Natural killer cell treated with Interleukin-12 subunit alpha and Interleukin-12 subunit beta and Interleukin-15 and Interleukin-18, amount 100 ng/mL, for 72 hours (primary cell): ENCODE data around the gene AGPAT3. TPM values are rescaled to one million over a fixed set of nuclear protein-coding genes. Genes with fewer than 3 reads are reported as not detected.

Source experiments
- ATAC-seq, 2 donors: fragments of 150-1000 bp; cut with Tn5 transposase in 1 of 2; sonication (Bioruptor Pico), chemical (Tn5 transposase) in 1 of 2; 2 replicates each; pipeline ENCODE4 v1.10.0; 2021
- DNase-seq: peaks from one replicate; pipeline ENCODE4 v3.0.0; 2022; ENCODE audit warnings: low spot score
- H3K27ac Mint-ChIP-seq, 2 donors: 1 replicate in 1 of 2; 2 replicates in 1 of 2; pipeline ENCODE4 v1.8.0; 2022; ENCODE audit warnings: mixed read lengths in 2 of 2, mild to moderate bottlenecking in 1 of 2, moderate library complexity in 1 of 2
- H3K27me3 Mint-ChIP-seq, 2 donors: 1 replicate in 1 of 2; 2 replicates in 1 of 2; pipeline ENCODE4 v1.8.0; 2022; ENCODE audit warnings: mixed read lengths in 2 of 2
- H3K36me3 Mint-ChIP-seq: one replicate; pipeline ENCODE4 v1.8.0; 2022; ENCODE audit warnings: mixed read lengths
- H3K4me1 Mint-ChIP-seq, 2 donors: 1 replicate in 1 of 2; 2 replicates in 1 of 2; pipeline ENCODE4 v1.8.0; 2022; ENCODE audit warnings: low read depth in 2 of 2, mixed read lengths in 2 of 2, mild to moderate bottlenecking in 1 of 2
- H3K4me3 Mint-ChIP-seq: one replicate; pipeline ENCODE4 v1.8.0; 2022; ENCODE audit warnings: mixed read lengths
- H3K9me3 Mint-ChIP-seq: 2 replicates; pipeline ENCODE4 v1.8.0; 2022; ENCODE audit warnings: mixed read lengths
- total RNA-seq, 2 donors: library from RNA; stranded (reverse); gene quantifications; one replicate each; pipeline ENCODE4 v1.2.3, GENCODE V29; 2022

The AGPAT3 gene
- total RNA-seq, 2 donors from 2014 or later: 66.8 to 115 TPM

DNA sequence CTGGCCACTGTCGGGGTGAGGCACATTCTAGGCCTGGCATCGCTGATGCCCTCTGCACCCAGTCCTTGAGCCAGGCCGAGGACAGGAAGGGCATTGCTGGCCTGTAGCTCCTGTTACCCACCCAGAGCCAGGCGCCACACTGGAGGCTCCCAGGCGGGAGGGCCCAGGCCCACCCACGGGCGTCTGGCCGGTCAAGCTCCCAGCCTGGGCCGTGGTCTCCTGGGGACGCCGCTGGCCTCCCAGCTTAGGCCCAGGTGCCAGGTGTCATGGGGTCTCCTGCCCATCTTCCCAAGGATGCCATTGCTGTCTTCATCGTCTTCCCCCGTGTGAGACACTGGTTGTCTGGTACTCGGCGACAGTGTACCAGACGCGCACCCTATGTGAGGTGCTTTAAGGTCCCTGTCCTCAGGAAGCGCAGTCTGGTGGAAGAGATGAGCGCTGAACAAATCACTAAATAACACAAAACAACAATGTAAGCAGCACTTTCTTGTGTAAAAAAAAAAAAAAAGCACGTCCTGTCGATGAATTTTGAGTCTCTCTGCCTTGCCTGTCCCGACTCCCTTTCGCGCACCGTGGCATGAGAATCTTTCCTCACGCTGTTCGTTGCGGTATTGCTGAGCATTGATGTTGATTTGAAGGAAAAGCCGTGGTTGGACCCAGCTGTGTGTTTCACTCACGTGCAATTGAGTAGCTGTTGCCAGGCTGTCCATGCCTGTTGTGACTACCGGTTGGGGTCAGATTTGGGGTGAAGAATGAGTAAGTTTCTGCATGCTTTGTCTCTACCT lies 120.1 kb downstream of the AGPAT3 start:
- Mint-ChIP-seq H3K27ac (no peak overlapping the region), H3K27me3 (peaks cover 0 to 2% of the 10 kb centered on the region in 2 donors), H3K9me3 (no peaks in the 10 kb centered on the region), H3K4me1 (peaks cover 0 to 3% of the 10 kb centered on the region in 2 donors), H3K36me3 (no peaks in the 10 kb centered on the region), H3K4me3 (no peak overlapping the region)
- ATAC-seq (peak in 1 of 2 donors; percentile 29), DNase-seq (no peak)

DNA sequence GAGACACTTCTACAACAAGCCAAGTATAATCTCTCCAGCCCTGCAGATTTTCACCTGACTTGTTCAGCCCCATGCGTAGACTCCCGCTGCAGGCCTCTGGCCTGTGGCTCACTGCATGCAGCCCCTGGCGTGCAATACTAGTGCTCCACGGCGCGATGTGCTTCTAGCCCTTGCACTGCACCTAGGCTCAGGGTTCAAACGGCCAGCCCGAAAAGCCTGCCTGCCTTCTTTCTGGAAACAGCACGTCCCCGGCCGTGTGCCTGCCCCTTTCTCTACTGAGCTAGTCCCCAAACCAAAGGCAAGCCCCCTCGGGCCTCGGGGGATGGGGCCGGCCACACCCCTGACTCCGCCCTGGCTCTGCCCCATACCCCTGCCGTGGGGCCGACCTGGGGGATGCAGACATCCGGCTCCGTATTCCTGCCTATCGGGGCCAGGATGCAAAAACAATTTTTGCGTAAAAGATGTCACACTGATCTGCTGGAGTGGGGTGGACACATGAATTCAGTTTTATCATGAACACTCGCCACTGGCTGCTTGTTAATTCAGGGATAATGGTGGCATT lies 120.7 kb downstream of the AGPAT3 start:
- Mint-ChIP-seq H3K36me3 (no peaks in the 10 kb centered on the region), H3K27ac (peak overlapping the region in 1 of 2 donors; percentile 70), H3K9me3 (no peaks in the 10 kb centered on the region), H3K4me3 (no peak overlapping the region), H3K27me3 (peaks cover 0 to 2% of the 10 kb centered on the region in 2 donors), H3K4me1 (peaks cover 0 to 3% of the 10 kb centered on the region in 2 donors)
- DNase-seq (no peak), ATAC-seq (no peak)

DNA sequence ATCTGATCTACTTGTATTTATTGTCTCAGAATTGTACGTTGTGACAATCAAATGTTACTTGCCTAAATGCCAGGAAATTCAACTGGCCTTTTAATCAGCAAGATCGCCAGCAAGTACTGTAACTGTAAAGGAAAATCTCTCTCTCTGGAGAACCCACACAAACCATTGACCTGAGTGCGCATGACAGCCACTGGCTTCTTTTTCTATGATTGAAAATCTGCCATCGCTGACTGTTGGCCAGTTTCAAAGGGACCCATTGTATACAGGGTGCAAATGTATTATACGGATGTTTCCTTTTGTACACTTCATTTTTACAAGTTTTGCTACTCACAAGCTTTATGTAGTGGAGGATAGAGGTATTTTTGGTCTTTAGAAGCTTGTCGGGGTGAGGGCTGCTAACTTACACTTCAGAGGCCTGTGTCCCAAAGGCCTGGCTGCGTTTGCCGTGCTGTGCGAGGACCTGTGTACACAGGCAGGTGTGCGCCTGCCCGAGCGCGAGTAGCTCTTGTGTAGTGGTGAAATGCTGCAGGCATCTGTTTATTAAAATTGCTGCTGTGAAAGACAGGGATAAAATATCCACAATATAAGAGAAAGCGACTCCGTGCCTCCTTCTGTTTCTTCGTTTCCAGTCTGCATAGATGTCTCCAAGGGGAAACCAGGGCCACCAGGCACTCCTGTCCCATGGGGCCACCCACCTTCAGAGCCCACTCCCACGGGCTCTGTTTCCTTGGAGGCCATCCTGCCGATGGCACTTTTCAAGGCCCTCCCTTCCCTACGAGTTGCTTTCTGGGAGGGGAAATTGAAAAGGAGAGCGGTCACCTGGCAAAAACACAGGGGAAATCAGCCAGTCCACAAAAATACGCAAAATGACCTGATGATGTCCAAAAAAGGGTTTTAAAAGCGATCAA lies 121.8 kb downstream of the AGPAT3 start:
- DNase-seq (no peak), ATAC-seq (no peak)
- Mint-ChIP-seq H3K27me3 (peaks cover 0 to 2% of the 10 kb centered on the region in 2 donors), H3K4me3 (no peak overlapping the region), H3K9me3 (no peaks in the 10 kb centered on the region), H3K36me3 (no peaks in the 10 kb centered on the region), H3K4me1 (peaks cover 0 to 3% of the 10 kb centered on the region in 2 donors), H3K27ac (no peak overlapping the region)

DNA sequence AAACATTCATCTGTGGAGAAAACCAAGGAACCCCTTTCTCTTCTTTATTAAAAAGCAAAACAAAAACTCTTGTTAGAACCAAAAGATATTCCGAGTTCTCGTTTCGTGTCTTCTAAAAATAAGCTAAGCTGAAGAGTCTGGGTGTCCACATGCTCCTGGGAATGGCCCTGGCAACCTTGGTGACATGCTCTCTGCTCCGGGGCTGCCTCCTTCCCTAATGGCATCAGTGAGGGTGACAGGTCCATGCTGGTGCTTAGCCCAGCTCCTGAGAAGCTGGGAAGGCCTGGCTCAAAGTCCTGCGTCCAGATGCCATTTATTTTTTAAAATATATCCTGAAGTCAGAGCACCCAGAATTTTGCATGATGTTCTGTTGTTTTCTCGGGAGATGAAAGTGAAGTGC lies 122.5 kb downstream of the AGPAT3 start:
- Mint-ChIP-seq H3K27ac (no peak overlapping the region), H3K4me1 (peaks cover 0 to 3% of the 10 kb centered on the region in 2 donors), H3K36me3 (no peaks in the 10 kb centered on the region), H3K27me3 (peaks cover 0 to 2% of the 10 kb centered on the region in 2 donors), H3K4me3 (no peak overlapping the region), H3K9me3 (no peaks in the 10 kb centered on the region)
- ATAC-seq (no peak), DNase-seq (no peak)

DNA sequence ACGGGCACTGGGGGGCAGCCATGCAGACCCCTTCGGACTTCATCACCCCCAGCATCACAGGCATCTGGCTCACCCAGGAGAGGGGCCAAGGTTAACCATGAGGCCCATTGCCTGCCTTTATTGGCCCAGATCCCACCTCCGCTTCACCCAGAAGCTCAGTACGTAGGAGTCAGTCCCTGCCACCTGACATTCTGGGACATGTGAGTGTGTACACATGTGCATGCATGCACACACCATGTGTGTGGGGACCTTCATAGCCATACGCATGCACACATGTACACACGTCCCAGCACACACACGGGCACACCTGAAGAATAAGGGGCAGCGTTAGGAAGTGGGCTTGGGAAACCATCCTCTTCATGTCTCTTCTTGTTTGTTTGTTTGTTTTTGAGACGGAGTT lies 123.0 kb downstream of the AGPAT3 start:
- Mint-ChIP-seq H3K4me3 (no peak overlapping the region), H3K9me3 (no peaks in the 10 kb centered on the region), H3K27ac (no peak overlapping the region), H3K36me3 (no peaks in the 10 kb centered on the region), H3K27me3 (peaks cover 0 to 2% of the 10 kb centered on the region in 2 donors), H3K4me1 (peaks cover 0 to 3% of the 10 kb centered on the region in 2 donors)
- DNase-seq: no peak
- no peak for ATAC-seq

DNA sequence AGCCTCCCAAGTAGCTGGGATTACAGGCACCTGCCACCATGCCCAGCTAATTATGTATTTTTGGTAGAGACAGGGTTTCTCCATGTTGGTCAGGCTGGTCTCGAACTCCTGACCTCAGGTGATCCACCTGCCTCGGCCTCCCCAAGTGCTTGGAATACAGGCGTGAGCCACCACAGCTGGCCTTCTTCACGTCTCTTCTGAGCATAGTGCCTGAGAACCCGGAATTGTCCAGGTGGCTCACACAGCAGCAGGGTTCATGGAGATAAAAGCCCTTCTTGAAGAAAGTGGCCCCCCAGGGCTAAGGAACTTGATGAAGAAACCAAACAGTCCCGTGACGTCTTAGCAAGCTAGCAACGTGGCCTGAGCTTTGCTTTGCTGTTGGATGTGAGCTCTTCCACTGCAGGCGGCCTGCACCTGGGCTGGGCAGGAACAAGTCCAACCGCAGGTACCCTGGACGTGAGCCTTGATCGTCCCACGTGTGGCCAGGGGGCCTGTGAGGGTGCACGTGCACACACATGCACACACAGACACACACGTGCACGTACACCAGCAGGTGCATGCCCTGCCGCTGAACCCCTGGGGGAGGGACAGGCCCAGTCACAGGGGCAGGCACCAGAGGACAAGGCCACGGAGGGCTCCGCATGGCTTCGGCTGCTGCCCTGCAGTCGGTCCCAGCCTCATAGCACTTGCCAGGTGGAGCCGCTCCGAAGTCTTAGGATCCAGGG lies 123.6 kb downstream of the AGPAT3 start:
- no peak overlapping the region for H3K27ac Mint-ChIP-seq
- no peaks in the 10 kb centered on the region for H3K9me3 Mint-ChIP-seq
- H3K27me3 Mint-ChIP-seq: peaks cover 0 to 2% of the 10 kb centered on the region in 2 donors
- H3K4me3 Mint-ChIP-seq: no peak overlapping the region
- DNase-seq: no peak
- no peaks in the 10 kb centered on the region for H3K36me3 Mint-ChIP-seq
- H3K4me1 Mint-ChIP-seq: peaks cover 0 to 3% of the 10 kb centered on the region in 2 donors
- no peak for ATAC-seq

DNA sequence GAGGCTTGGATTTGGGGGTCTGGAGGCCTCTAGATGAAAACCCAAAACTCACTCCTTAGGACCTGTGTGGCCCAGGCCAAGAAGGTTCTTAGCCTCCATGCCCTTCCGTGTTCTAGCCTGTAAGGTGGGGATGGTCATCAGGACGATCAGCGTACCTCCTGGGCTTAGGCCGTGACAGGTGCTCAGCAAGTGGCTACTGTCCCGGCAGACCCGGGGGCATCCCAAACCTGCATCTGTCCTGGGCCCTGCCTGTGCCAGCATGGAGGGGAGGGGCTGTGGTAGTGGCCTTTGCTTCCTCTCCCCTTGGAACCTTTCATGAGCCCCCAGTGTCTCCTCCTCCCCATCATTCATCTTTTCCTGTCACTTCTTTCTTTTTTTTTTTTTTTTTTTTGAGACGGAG lies 124.4 kb downstream of the AGPAT3 start:
- ATAC-seq: no peak
- H3K4me3 Mint-ChIP-seq: no peak overlapping the region
- H3K36me3 Mint-ChIP-seq: no peaks in the 10 kb centered on the region
- H3K9me3 Mint-ChIP-seq: no peaks in the 10 kb centered on the region
- peaks cover 0 to 2% of the 10 kb centered on the region in 2 donors for H3K27me3 Mint-ChIP-seq
- H3K4me1 Mint-ChIP-seq: peaks cover 0 to 3% of the 10 kb centered on the region in 2 donors
- no peak for DNase-seq
- no peak overlapping the region for H3K27ac Mint-ChIP-seq

DNA sequence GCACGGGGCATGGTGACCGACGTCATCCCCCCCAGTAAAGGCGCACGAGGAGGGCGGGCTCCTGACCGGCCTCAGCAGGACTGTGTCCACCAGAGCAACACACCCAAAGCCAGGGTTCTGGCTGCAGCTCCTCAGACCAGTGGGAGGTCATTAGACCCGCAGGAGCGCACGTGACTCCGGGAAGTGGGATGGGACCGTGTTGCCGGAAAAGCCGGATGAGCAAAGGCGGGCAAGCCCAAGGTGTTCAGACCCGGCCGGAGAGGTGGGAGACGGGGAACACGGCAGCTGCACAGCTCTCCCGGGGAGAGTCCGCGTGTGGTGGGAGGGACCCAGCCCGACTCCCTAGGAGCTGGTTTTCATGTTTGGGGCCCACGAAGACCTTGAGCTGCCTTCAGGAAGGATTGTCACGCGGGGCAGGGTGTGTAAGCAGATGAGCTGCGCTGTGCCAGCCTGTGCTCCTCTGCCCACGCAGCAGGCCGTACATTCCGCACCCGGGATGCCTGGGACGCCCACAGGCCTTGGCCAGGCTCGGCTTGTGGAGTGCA lies 126.5 kb downstream of the AGPAT3 start:
- Mint-ChIP-seq H3K9me3 (no peaks in the 10 kb centered on the region), H3K27ac (no peak overlapping the region)

DNA sequence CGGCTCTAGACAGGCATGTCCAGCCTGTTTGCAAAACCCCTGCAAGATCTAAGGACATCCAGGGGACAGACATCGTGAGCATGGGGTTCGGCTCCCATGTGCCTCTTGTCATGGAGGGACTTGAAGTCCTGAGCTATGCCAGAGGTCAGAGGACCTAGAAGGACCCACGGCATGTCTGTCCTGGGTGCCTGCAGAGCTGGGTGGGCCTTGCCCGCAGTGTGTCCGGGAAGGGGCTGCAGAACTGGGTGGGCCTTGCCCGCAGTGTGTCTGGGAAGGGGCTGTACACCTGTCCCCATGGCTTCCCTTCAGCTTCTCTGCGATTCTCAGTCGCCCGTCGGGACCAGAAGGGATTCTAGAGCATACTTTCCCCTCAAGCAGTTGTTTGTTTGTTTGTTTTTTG lies 127.1 kb downstream of the AGPAT3 start:
- Mint-ChIP-seq H3K36me3 (no peaks in the 10 kb centered on the region), H3K27me3 (peaks cover 0 to 3% of the 10 kb centered on the region in 2 donors), H3K9me3 (no peaks in the 10 kb centered on the region), H3K4me1 (no peaks in the 10 kb centered on the region), H3K4me3 (no peak overlapping the region), H3K27ac (no peak overlapping the region)
- DNase-seq: no peak
- no peak for ATAC-seq

More for the DNA sequence above, 126.5 kb downstream of the AGPAT3 start:
- no peak overlapping the region for H3K4me3 Mint-ChIP-seq
- no peaks in the 10 kb centered on the region for H3K4me1 Mint-ChIP-seq
- H3K36me3 Mint-ChIP-seq: no peaks in the 10 kb centered on the region
- DNase-seq (no peak), ATAC-seq (no peak)
- H3K27me3 Mint-ChIP-seq: no peaks in the 10 kb centered on the region

DNA sequence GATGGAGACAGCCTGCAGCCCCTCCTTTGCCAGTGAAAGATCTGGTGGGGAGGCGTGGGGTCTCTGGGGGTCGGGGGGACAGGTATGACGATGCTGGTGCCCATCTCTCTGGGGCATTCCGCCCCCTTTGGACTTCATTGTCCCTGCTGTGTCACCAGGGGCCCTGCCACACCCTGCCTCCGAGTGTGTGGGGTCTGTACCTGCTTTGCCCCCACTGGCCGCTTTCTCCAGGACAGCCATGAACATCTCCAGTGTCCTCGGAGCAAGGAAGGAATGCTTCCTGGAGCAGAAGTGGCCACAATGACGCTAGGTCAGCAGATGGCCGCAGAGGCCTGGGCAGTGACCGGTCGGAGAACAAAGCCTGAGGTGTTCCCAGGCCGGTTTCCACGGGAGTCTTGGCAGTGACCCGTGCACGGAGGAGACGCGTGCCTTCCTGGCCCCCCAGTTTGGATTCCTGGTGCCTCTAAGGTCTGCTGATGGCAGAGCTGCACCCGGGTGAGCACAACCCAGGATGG lies 128.5 kb downstream of the AGPAT3 start:
- Mint-ChIP-seq H3K27ac (no peak overlapping the region), H3K36me3 (no peaks in the 10 kb centered on the region), H3K4me1 (no peaks in the 10 kb centered on the region), H3K9me3 (no peaks in the 10 kb centered on the region), H3K27me3 (peaks cover 0 to 3% of the 10 kb centered on the region in 2 donors), H3K4me3 (no peak overlapping the region)
- ATAC-seq: no peak
- no peak for DNase-seq

DNA sequence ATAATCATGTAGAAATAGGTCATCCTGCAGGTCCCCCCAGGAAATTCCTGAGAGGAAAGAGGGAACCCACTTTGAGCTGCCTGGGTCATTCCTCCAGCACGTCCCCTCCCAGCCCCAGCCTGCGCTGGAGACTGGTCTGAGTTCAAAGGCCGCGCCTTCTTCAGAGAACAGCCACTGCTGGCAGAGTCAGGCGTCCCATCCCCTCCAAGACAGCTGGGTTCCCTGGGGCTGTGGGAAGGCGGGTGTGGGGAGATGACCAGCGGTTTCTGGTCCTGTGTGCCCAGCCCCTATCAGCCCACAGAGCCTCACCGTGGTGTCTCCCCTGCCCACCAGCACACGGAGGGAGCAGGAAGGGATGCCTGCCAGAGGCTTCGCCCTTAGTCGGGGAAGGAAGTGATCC lies 129.1 kb downstream of the AGPAT3 start:
- H3K9me3 Mint-ChIP-seq: no peaks in the 10 kb centered on the region
- H3K4me3 Mint-ChIP-seq: no peak overlapping the region
- H3K27me3 Mint-ChIP-seq: peaks cover 0 to 3% of the 10 kb centered on the region in 2 donors
- H3K36me3 Mint-ChIP-seq: no peaks in the 10 kb centered on the region
- no peaks in the 10 kb centered on the region for H3K4me1 Mint-ChIP-seq
- no peak overlapping the region for H3K27ac Mint-ChIP-seq
- ATAC-seq (peak in 1 of 2 donors; percentile 15), DNase-seq (no peak)

DNA sequence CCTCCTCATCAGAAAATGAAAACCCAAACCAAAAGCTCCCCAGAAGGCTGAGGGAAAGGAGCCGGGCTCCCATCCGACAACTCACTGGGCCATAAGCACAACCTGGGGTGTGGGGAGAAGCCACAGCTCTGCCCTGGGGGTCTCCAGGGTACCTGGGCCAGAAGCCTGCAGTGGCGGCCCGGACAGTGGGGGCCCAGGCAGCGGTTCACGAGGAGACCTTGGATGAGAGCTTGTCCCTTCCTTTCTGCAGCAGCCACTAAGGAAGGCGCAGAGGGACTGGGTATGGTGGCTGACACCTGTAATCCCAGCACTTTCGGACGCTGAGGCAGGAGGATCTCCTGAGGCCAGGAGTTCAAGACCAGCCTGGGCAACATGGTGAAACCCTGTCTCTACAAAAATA lies 129.6 kb downstream of the AGPAT3 start:
- Mint-ChIP-seq H3K9me3 (no peaks in the 10 kb centered on the region), H3K27me3 (peaks cover 0 to 3% of the 10 kb centered on the region in 2 donors), H3K27ac (no peak overlapping the region), H3K4me1 (no peaks in the 10 kb centered on the region), H3K4me3 (no peak overlapping the region), H3K36me3 (no peaks in the 10 kb centered on the region)
- ATAC-seq: no peak
- DNase-seq: no peak
